ENCODE measurements around the gene TMEM184B. TPM values are rescaled to one million over a fixed set of nuclear protein-coding genes. Genes with fewer than 3 reads are reported as not detected.
"Not testable (repeated sequence)": the region's sequence is repeated elsewhere in the genome, so short reads cannot be mapped to it uniquely, and the experiment has no call there.

TMEM184B gene
- total RNA-seq, 4 donors from 2014 or later = 18.7 to 88.4 (median 41.1) TPM

DNA sequence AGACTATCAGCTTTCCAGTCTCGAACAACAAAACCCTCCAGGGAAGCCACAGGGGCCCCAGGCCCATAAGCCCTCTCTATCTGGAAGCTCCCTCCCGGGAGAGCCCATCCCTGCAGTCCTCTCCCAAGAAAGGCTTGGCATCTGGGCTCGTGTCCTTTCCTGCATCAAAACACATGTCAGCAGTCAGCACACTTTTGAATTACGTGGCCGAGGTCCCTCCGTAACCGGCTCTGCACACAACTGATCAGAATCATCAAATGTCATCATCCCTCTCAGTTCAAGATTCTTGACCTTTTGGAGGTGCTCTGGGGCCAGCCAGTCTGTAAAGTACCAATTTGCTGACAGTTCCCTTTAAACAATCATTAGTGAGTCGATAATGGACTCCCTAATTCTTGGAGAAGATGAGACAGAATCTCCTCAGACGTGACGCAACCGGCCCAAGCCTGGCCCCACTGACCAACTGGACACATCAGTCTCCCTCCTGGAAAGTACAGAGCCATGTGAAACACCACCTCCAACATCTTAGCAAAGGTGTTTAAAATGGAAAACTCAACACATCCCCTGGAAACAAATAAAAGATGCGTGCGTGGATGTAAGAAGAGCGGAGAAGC lies 37.5 kb downstream of the TMEM184B start:
- no peak overlapping the region for H3K27ac ChIP-seq
- WGBS, 2 donors (ENCODE audit: low coverage in 1 of 2) = 89 to 100% methylated on average over 2 to 14 of the region's 14 CpGs
- in situ Hi-C loops (cut with MboI; ENCODE audit: low pct_ligation_motif_present in 1 of 4, low pct_unique_long_range_greater_than_20kb in 1 of 4, low sequenced_read_pairs in 3 of 4) (loop anchor here in 1 of 4 donors (25.0 kb wide), 1 partner anchor 123 kb away; the partner anchor contains the start of gene BAIAP2L2), intact Hi-C loops (cut with DNase I; ENCODE audit: low total_unique reads) (loop anchor here (10.0 kb wide), 1 partner anchor 121 kb away; the partner anchor contains the start of gene BAIAP2L2)
- H3K4me3 ChIP-seq = no peak overlapping the region
- no peaks in the 10 kb centered on the region for H3K27me3 ChIP-seq
- H3K4me1 ChIP-seq = peaks cover 11 to 42% (median 27%) of the 10 kb centered on the region in 4 donors
- H3K36me3 ChIP-seq = no peaks in the 10 kb centered on the region
- TF ChIP-seq POLR2AphosphoS5 (IDR thresholded peaks at IDR 0.05) (no peak), CTCF (IDR thresholded peaks at IDR 0.05) (no peak), POLR2A (IDR thresholded peaks at IDR 0.05) (no peak), EP300 (IDR thresholded peaks at IDR 0.05; ENCODE audit: low read depth) (no peak)
- no peak for DNase-seq
- no peaks in the 10 kb centered on the region for H3K9me3 ChIP-seq

GRCh38 chr22:38233856-38234255 lies 39.0 kb downstream of the TMEM184B start:
- not testable (repeated sequence) for H3K4me3 ChIP-seq, H3K27ac ChIP-seq, H3K9me3 ChIP-seq, DNase-seq, H3K27me3 ChIP-seq, H3K36me3 ChIP-seq
- intact Hi-C loops (cut with DNase I; ENCODE audit: low total_unique reads) (loop anchor here (10.0 kb wide), 1 partner anchor 119 kb away; the partner anchor contains the start of gene BAIAP2L2), in situ Hi-C loops (cut with MboI; ENCODE audit: low pct_ligation_motif_present in 1 of 4, low pct_unique_long_range_greater_than_20kb in 1 of 4, low sequenced_read_pairs in 3 of 4) (loop anchor here in 1 of 4 donors (25.0 kb wide), 1 partner anchor 122 kb away; the partner anchor contains the start of gene BAIAP2L2)
- H3K4me1 ChIP-seq = peaks cover 12 to 37% (median 25%) of the 10 kb centered on the region in 4 donors
- WGBS, 2 donors (ENCODE audit: low coverage in 1 of 2) = 89 to 100% methylated on average over 1 to 10 of the region's 10 CpGs

DNA sequence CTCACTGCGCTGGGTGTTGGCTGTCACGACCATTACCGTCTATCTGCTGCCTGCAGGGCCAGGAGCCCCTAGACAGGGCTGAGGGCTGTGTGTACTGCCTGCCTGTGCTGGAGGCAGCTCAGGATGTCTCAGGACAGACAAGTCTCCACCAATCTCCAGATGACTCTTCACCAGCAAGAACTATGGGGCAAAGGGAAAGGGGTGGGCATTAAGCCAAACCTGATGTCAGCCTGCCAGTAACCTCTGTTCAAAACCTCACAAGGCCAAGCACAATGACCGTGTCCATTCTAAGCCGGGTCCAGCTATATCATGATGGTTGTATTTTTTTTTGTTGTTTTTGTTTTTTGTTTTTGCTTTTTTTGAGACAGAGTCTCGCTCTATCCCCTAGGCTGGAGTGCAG lies 39.4 kb downstream of the TMEM184B start:
- no peak overlapping the region for H3K27ac ChIP-seq
- no peak overlapping the region for H3K4me3 ChIP-seq
- DNase-seq = no peak
- H3K9me3 ChIP-seq = no peaks in the 10 kb centered on the region
- H3K27me3 ChIP-seq = no peaks in the 10 kb centered on the region
- H3K36me3 ChIP-seq = no peaks in the 10 kb centered on the region
- in situ Hi-C loops (cut with MboI; ENCODE audit: low pct_ligation_motif_present in 1 of 4, low pct_unique_long_range_greater_than_20kb in 1 of 4, low sequenced_read_pairs in 3 of 4) (loop anchor here in 1 of 4 donors (25.0 kb wide), 1 partner anchor 121 kb away; the partner anchor contains the start of gene BAIAP2L2), intact Hi-C loops (cut with DNase I; ENCODE audit: low total_unique reads) (loop anchor here (10.0 kb wide), 1 partner anchor 119 kb away; the partner anchor contains the start of gene BAIAP2L2)
- TF ChIP-seq POLR2A (IDR thresholded peaks at IDR 0.05) = no peak
- TF ChIP-seq EP300 (IDR thresholded peaks at IDR 0.05; ENCODE audit: low read depth) = no peak
- WGBS, 2 donors (ENCODE audit: low coverage in 1 of 2) = 96 to 100% methylated on average over 1 to 6 of the region's 6 CpGs
- H3K4me1 ChIP-seq = peaks cover 10 to 37% (median 25%) of the 10 kb centered on the region in 4 donors

DNA sequence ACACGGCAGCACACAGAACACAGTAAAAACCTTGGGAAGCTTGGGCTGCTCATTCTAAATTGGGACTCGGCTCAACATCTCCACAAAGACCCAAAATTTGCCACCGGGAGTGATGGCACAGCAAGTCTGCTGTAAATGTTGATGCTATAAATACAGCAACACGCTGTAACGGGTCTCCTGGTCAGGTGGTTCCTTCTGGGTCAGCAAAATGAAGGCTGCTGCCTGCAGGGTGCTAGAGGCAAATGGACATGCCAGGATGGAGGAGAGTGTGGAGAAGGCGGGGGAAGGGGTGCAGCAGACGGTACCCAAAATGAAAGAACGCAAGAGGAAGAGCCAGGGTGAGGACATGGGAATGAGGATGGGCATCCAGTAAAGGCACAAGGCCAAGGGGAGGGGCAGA lies 40.6 kb downstream of the TMEM184B start:
- Histone ChIP-seq H3K4me1 (peaks cover 14 to 38% (median 31%) of the 10 kb centered on the region in 4 donors), H3K4me3 (no peak overlapping the region), H3K27ac (no peak overlapping the region), H3K9me3 (no peaks in the 10 kb centered on the region), H3K27me3 (no peaks in the 10 kb centered on the region), H3K36me3 (no peaks in the 10 kb centered on the region)
- in situ Hi-C loops (cut with MboI; ENCODE audit: low pct_ligation_motif_present in 1 of 4, low pct_unique_long_range_greater_than_20kb in 1 of 4, low sequenced_read_pairs in 3 of 4) = loop anchor here in 1 of 4 donors (25.0 kb wide), 1 partner anchor 120 kb away; the partner anchor contains the start of gene BAIAP2L2
- TF ChIP-seq CTCF (IDR thresholded peaks at IDR 0.05) (no peak), EP300 (IDR thresholded peaks at IDR 0.05; ENCODE audit: low read depth) (no peak), POLR2AphosphoS5 (IDR thresholded peaks at IDR 0.05) (no peak), POLR2A (IDR thresholded peaks at IDR 0.05) (no peak)
- WGBS, 2 donors (ENCODE audit: low coverage in 1 of 2) = 79 to 89% methylated on average over 3 to 8 of the region's 8 CpGs
- DNase-seq = no peak
- intact Hi-C loops (cut with DNase I; ENCODE audit: low total_unique reads) = loop anchor here (10.0 kb wide), 1 partner anchor 117 kb away; the partner anchor contains the start of gene BAIAP2L2

DNA sequence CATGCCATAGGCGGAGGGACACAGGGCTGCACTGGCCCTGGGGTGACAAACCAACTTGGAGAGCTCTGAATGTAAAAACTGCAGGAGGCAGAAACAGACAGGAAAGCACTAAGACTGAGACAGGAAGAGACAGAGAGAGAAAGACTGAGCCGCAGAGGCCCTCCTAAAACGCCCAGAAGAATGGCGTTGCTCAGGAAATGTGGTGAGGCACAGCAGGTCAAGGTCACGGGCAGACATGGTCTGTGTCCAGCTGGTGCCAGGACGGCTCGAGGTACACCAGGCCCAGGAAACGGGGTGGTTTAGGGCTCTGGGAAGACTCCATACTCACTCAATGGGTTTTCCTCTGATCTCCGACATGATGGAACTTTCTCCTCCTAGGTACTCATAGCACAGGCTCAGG lies 41.9 kb downstream of the TMEM184B start:
- Histone ChIP-seq H3K9me3 (no peaks in the 10 kb centered on the region), H3K27me3 (no peaks in the 10 kb centered on the region), H3K4me1 (peaks cover 14 to 28% (median 25%) of the 10 kb centered on the region in 4 donors), H3K4me3 (no peak overlapping the region), H3K36me3 (no peaks in the 10 kb centered on the region), H3K27ac (peak overlapping the region in 3 of 4 donors; percentile 69 to 77 (median 71))
- intact Hi-C loops (cut with DNase I; ENCODE audit: low total_unique reads) = loop anchor here (10.0 kb wide), 1 partner anchor 116 kb away; the partner anchor contains the start of gene BAIAP2L2
- no peak for DNase-seq
- whole genome bisulfite sequencing, 2 donors (ENCODE audit: low coverage in 1 of 2) = 67 to 75% methylated on average over 6 to 9 of the region's 9 CpGs
- in situ Hi-C loops (cut with MboI; ENCODE audit: low pct_ligation_motif_present in 1 of 4, low pct_unique_long_range_greater_than_20kb in 1 of 4, low sequenced_read_pairs in 3 of 4) = loop anchor here in 1 of 4 donors (25.0 kb wide), 1 partner anchor 119 kb away; the partner anchor contains the start of gene BAIAP2L2
- TF ChIP-seq EP300 (IDR thresholded peaks at IDR 0.05; ENCODE audit: low read depth) (no peak), POLR2AphosphoS5 (IDR thresholded peaks at IDR 0.05) (no peak), POLR2A (IDR thresholded peaks at IDR 0.05) (no peak), CTCF (IDR thresholded peaks at IDR 0.05) (no peak)
